GM21723 (cell line): ENCODE measurements around the gene ARHGEF19.
"Not testable (repeated sequence)": the region's sequence is repeated elsewhere in the genome, so short reads cannot be mapped to it uniquely, and the experiment has no call there.

ENCODE experiments used
- ATAC-seq: cut with Tn5 transposase; IDR thresholded peaks from one replicate; pipeline ENCODE4 v1.9.1; 2021; ENCODE audit warnings: mild to moderate bottlenecking, moderate library complexity; ENCODE audit not compliant: unreplicated experiment

Gene ARHGEF19

DNA sequence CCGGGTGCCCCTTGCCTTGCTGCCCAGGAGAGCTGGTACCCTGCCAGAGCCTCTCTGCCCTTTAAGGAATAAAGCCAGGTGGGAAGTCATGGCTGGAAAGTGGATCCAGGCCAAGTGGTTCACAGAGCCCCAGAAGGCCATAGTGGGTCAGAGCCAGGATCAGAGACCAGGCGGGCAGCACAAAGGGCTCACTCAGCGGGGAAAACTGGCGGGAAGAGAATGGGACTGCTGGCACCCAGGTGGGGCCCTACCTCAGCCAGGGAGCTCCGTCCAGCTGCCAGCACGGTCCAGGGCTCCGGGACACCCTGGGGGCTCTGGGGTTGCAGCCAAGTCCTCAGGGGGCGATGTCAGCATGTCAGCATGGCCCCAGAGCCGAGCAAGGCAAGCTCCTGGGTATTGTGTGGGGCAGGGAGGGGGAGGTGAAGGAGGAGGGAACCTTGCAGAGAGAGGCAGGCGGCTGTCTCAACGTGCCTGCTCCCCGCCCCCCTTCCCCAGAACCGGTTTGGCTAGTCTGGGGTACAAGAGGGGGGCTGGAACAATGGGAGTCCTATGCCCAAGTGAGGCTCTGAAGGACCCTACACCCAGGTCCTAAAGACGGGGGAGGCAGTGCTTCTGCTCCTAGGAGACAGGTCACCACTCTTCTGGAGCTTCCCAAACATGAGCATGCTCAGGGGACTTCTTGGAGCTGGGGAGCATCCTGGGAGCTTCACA, at the start of gene ARHGEF19:
TSS of gene ARHGEF19 (minus strand) at position 402 of the 711 bp plus-strand sequence. CDS start 3,598 bp downstream, outside the sequence.
- ATAC-seq = no peak

DNA sequence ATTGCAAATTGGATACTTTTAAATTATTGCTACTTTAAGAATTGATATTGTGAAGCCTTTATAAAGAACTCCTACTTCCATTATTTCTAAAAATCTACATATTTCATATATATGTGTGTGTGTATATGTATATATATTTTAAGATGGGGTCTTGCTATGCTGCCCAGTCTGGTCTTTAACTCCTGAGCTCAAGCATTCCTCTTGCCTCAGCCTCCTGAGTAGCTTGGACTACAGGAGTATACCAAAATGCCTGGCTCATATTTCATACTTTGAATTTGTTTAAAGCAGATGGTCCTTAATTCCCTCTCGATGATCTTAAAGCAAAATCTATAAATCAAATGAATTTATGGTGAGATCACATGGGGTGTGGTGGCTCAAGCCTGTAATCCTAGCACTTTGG, 49.6 kb upstream of the ARHGEF19 start:
- ATAC-seq = no peak

DNA sequence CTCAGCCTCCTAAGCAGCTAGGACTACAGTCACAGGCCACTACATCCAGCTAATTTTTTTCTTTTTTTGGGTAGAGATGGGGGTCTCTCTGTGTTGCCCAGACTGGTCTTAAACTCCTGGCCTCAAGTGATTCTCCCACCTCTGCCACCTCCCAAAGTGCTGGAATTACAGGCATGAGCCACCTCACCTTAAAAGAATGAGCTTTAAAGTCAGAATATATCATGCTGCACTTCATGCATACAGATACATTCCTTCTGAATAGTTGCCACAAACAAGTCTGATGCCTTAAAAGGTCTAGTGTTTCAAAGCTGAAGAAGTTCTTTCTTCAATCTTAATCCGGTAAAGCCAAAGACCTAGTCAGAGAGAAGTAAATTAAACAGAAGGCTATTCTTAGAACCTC, 48.4 kb upstream of the ARHGEF19 start:
- ATAC-seq = no peak

DNA sequence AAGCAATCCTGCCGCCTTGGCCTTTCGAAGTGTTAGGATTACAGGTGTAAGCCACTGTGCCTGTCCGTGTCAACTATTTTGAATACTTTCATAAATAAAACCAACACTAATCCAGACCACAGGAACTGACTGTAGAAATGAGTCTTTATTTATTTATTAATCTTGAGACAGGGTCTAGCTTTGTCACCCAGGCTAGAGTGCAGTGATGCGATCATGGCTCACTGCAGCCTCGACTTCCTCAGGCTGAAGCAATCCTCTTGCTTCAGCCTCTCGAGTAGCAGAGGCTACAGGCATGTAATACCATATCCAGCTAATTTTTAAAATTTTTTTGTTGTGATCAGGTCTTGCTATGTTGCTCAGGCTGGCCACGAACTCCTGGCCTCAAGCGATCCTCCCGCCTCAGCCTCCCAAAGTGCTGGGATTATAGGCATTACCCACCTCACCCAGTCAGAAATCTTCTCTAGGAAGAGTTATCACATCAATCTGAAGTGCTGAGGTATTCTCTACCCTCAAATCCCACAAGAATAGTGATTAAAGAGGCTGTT, 46.2 kb upstream of the ARHGEF19 start:
- no peak for ATAC-seq

DNA sequence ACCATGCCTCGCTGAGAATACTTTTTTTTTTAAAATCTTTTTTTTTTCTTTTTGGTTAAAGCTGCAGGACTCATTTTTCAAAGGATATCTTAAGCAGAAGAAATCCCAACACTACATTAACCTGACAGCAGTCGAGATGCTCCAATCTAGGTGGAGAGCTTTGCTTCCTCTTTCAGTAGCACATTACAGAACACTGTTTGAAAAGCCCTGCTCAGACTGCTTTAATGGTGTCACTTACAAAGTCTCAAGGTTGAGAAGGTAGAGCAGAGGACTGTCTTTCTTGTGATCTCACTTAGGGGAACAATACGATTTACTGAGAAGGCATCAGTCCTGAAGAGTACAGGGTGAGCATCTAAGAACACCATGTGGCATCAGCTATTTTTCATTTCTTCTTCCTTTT, 45.5 kb upstream of the ARHGEF19 start:
- ATAC-seq = no peak

DNA sequence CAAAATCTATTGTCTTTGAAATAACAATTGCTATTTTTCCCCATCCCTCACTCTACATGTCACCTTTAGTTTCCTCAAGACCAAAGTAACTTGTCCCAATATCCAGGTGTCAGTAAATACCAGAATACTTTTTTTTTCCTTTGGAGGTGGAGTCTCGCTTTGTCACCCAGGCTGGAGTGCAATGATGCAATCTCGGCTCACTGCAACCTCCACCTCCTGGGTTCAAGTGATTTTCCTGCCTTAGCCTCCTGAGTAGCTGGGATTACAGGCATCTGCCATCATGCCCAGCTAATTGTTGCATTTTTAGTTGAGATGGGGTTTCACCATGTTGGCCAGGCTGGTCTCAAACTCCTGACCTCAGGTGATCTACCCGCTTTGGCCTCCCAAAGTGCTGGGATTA, 45.1 kb upstream of the ARHGEF19 start:
- not testable (repeated sequence) for ATAC-seq

DNA sequence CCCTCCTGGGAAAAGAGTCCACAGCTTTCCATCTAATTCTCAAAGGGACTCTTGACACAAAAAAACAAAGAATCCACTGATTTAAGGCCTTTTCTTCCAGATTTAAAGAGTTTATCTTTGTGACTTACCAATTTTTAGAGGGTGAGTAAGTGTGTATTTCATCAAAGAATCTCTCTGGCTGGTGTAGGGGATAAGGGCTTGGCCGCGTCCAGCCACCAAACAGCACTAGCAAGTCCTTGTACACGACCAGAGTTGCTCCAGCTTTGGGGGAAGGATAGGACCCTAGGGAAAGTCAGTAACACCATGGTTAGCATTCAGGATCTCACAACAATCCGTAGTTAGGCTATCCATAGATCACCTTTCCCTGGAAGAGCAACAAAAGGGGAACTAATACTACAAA, 44.0 kb upstream of the ARHGEF19 start:
- ATAC-seq = no peak

DNA sequence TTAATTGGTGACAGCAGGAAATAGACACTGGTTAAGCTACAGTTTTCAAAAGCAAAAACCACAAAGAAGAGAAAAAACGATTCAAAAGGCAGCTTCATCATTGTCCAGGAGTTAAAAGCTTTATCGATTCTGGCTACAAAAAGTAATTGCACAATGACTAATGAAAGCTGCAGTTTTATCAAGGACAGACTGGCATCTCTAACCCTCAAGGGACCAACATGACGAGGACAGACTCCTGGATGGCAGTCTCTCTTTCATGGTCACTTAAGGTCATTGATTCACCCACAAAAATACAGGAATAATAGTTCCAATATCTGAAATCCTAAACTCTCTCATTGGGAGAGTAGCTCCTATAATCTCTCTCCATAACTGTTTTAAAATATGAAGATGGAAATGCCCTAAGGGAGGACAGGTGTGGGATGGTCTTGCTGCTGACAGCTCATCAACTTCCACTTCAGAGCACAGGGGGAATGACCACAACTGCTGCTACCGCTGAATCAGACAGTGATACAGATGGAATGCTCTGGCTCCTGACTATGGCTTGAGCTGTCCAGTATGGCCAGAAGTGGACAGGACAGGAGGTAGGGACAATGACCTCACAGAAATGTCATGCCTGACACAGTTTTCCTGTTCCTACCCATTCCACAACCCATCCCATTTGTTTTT, 41.9 kb upstream of the ARHGEF19 start:
- ATAC-seq = no peak

DNA sequence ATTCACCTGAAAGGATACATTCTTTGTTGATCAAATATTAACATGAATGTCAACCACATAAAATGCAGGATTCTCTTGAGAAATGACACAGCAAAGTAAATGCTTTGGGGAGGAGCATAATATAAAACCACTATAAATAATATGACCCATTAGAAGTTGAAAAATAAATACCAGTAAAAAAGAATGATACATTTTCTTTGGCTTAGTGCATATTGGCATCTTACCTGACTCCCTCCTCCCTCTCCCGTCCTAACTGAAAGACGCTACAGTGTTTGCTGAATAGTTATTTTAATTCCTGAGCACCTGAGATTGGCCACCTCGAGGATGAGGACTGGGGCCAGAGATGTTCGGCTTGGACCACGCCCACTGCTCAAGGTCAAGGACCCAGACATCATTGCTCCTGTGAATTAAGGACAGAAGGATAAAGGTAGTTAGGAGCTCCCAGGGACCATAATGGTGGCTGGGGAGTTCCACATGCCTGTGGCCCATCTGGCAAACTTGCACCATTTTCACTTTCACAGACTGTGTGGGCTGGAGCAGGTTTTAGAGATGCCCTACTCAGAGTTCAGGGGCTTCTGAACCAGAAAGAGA, 41.0 kb upstream of the ARHGEF19 start:
- ATAC-seq = no peak

DNA sequence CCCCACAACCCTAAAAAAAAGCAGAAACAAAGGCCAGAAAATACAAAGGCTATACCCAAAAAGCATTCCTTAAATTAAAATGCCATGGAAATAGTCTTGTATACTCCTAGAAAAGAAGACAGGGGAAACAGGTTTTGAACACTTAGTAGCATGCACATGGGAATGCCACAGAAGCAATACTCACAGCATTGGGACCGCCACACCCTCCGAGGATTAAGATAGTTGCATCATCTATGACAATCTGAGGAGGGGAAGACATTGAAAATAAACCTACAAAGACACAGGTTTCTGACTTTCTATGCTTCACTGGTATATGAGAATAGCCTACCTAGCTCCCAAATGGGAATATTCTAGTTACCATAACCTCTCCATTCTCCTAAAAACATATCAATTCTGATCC, 40.5 kb upstream of the ARHGEF19 start:
- ATAC-seq = no peak

DNA sequence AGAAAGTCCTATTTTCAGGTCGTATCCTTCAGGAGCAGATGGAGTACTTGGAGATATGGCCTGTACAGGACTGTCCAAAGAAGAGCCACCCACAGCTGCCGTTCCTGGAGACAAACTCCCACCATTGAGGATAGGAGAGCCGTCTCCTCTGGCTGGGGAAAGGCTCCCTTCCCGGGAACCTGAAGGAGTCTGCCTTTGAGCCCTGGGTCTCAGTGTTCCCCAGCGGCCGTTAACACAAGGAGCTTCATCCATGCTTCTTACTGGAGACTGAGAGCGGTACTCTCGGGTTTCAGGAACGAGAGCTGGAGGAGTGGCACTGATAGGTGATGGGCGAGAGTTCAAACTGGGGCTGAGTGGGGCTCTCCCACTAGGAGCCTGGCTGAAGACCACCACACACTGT, 38.9 kb upstream of the ARHGEF19 start:
- ATAC-seq = no peak

DNA sequence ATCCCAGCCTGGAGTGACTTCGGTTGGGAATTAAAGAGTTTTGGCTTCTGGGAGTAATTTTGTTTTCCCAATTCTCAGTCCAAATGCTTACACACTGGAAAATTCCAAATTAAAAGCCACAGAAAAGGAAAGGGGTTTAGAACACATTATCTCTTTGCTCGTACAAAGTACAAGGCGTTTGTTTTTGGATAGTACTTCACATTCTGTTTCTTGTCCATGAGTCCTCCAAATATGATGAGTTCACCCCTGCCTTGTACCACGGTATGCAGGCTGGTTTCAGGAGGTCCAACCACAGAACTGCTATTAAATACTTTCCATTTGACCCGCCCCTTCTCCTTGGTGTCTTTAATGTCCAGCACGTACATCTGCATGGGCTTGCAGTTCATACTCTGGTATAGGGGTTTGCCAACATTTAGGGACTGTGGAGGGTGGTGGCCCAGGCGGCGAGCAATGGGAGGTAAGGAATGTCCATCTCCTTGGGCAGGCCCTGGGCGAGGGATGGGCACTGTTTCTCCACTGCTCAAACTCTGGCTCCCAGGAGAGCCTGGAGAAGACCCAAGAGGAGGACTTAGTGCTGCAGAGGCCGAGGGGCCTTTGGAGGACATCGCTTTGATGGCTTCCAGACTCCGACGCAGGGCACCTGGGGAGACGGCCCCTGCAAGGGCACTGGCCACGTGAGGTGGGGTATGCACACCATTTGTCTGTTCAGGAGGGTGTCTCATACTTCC, 38.2 kb upstream of the ARHGEF19 start:
- no peak for ATAC-seq

DNA sequence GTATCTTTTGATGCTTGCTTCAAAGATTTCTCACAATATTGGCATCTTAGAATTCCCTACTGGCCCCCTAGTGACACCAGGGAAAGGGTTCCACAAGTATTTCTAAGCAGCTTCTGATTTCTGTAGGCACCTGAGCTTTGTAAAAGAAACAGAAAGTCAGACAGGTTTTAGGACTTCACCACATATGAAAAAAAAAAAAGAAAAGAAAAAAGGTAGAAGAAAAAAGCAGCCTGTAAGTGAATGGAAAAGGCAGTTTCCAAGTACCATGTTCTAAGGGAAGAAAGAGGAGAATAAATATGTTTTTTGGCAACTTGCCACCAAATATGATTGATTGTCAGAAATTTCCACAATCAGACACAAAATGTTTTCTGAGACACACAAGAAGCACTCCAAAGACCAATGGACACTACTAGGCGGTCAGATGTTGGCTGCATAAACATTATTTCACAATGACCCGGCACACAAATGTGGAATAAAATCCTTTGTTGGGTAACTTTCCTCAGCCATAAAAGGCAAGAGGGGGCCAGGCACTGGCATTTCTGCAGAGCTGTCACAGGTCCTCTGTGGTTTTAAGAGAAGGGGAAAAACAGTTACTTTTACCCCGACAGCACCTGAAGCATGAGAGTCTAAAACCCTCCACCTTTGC, 37.3 kb upstream of the ARHGEF19 start:
- no peak for ATAC-seq

DNA sequence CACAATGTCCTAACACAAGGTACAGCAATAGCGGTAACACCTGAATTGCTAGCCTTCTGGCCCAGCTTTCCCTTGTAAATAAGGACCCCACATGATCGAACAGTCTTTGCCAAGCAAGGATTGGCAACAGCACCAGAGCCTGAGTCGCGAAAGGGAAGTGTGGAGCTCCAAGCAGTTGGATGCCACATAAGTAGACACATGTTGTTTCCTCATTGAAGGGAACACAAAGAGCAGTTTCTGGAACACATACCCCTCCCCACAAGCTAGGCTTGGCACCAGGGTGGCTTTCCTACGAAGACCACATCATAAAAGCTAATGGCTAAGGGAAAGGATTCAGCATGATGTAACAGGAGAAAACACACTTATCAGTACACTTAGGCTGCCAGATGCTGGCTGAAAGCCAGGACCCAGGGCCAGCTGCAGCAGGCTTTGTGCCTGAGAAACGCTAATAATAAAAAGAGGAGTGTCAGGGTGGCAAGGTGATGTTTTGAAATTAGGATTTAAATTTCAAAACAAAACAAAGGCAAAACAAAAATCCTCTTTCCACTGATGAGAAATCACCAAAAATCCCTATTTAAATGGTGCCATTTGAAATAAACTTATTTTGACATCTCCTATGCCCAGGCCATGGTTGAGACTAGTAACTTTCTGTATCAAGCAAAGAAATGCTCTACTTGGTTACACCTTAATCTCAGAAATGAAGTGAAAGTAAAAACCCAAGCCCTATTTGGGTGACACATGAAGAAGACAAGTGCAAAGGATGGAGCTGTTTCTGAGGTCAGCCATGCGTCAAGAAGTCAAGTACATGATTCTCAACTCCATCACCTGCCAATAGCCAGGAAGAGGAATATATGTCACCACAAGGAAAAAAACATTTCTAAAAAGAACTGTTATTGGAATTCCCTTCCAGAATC, 36.4 kb upstream of the ARHGEF19 start:
- ATAC-seq = no peak

DNA sequence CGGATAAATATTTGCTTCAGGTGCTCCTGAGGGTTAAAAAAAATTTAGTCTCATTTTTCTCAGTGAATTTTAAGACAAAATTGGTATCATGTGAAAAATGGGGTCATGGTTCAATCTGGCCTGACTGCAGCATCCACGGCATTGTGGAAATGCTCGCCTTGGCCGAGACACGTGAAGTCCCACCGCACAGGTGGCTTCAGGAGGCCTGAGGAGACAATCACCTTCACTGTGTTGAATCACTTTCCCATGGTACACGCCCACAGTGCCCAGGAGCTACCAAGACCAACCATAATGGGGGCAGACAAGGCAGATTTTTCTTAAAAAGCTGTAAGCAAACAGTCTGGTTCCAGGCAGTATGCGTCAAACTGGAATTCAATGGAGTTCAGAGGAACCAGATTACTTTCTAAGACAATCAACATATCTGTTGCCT, 35.6 kb upstream of the ARHGEF19 start:
- no peak for ATAC-seq

DNA sequence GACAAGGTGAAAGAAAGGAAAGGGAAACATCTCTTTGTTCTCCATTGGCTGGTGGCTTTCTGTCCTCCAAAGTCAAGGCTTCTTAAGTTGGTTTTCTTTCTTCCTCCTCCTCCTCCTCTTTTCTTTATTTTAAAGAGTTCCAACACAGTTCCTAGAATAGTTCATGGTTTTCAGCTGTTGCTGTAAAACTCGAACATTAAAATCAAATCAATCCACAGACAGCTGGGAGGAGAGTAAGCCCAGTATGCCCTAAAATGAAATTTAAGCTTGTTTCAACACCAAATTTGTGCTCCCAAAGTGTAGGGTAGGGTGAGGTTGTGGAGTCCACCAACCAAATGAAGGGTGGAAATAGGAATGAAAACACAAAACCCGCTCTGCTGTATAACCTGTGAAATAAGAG, 35.0 kb upstream of the ARHGEF19 start:
- no peak for ATAC-seq

DNA sequence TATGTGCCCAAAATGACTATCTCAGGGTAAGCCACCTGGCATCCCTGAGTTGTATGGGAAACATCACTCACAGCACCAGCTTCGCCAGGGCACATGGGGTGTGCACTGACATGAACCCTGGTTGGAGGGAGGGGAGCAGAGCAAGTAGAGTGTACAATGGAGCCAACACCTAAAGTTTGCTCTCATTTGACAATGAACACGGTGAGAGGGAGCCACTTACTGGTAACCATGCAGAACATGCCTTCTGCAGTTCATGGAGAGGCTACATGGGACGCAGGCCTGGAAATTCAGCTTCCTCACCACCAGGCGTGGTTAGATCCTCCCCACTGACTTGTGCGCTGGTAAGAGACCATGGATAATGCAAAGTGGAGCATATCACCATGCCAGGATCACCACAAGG, 34.5 kb upstream of the ARHGEF19 start:
- ATAC-seq = no peak

DNA sequence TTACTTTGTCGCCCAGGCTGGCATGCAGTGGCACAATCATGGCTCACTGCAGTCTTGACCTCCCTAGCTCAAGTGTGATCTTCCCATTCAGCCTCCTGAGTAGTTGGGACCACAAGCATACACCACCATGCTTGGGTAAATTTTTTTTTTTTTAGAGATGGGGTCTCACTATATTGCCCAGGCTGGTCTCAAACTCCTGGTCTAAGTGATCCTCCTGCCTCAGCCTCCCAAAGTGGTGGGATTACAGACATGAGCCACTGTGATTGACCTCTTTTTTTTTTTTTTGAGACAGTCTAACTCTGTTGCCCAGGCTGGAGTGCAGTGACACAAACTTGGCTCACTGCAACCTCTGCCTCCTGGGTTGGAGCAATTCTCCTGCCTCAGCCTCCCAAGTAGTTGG, 33.8 kb upstream of the ARHGEF19 start:
- not testable (repeated sequence) for ATAC-seq

DNA sequence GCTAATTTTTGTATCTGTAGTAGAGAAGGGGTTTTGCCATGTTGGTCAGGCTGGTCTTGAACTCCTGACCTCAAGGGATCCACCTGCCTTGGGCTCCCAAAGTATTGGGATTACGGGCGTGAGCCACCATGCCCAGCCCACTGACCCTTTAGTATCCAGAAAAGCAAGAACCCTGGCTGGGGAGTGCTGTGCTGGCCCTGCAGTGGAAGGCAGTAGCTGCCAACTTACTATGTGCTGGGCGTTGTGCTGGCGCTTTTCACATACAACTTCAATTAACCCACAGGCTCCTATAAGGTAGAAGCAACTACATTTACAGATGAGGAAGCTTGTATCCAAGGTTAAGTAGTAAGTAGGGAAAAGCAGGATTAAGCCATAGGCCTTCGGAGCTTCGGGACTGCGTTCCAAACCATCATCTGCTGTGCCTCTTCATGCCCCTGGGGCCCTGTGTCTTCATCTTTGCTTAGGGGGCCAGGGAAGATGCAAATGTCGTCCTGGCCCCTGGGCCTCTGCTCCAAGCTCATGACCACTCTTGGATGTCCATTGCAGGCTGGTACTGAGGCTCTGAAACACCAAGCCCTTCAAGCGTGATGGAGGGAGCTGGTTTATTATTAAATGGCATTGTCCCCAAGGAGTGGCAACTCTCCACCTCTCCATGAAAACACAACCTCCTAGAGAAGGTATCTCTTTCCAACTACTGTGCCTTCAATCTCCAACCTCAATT, 33.2 kb upstream of the ARHGEF19 start:
- ATAC-seq = no peak
